HG03280 (cell line): ENCODE data around the gene PAQR9.

Experiments
- ATAC-seq: cut with Tn5 transposase; IDR thresholded peaks from one replicate; pipeline ENCODE4 v1.9.1; 2021; ENCODE audit warnings: mild to moderate bottlenecking, moderate library complexity; ENCODE audit not compliant: unreplicated experiment

The PAQR9 gene

DNA sequence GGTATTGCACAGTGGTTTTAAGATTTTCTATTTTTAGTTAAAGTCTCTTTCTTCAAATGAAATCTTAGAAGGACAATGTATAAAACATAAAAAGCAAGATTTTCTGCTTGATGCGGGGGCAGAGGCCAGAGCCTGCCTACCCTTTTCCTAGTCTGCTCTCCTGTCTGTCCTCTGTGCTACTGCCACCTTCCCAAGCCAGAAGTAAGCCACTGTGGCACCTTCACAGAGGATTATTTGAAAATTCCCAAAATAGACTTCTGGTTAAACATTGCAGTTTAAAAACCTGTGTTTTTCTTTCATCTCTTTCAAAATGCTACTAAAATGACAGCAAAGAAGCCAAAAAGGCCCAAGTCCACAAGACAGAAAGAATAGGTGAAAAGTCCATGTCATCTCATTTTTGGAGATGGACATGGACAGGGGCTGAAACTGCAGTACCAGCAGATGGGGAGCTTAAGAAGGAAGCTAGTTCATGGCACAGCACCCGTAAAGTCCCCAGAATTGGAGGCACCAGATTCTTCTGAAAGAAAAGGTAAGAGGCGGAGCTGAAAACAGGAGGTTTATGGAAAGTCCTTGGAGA, 37.0 kb downstream of the PAQR9 start:
- ATAC-seq = no peak

DNA sequence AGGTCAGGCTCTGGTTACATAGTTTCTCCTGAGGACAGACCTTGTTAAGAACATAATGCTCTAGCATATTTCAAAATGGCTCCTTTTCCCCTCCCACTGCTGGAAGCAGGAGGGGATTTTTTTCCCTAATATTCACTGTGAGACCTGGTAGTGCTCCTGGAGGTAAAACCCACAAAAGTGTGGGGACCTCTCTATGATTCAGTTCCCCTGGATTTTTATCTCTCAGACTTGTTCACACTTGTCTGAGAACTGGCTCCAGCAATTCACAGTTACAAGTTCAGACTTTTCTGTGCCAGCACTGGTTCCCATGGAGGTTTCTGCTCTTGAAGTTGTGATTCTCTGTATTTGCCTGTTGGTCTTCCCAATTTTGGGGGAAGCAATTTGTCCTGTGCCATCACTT, 38.3 kb downstream of the PAQR9 start:
- no peak for ATAC-seq

DNA sequence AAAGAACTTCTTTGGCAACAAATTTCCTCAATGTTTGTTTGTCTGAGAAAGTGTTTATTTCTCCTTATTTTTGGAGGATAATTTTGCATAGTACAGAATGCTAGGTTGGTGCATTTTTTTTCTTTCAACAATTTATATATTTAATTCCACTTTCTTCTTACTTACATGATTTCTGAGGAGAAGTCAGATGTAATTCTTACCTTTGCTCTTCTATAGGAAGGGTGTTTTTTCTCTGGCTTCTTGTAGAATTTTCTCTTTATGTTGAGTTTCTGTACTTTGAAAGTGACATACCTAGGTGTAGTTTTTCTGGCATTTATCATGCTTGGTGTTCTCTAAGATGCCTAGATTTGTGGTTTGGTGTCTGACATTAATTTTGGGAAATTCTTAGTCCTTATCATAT, 39.8 kb downstream of the PAQR9 start:
- no peak for ATAC-seq

DNA sequence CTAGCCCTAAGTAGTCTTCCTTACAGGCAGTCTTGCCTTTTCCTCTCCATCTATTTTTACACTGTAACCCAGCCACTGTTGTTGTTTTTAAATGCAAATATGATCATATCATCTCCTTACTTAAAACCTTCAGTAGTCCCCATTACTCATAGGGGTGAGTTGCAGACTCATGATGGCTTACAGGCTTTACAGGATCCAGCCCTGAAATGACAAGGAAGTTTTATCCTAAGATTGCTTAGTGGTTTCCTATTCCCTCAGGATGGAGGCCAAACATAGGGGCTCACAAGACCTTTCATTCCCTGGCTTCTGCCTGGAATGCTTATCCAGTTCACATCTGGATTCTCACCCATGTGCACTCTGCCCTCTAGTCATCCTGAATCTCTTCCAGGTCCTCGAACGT, 46.9 kb downstream of the PAQR9 start:
- no peak for ATAC-seq

DNA sequence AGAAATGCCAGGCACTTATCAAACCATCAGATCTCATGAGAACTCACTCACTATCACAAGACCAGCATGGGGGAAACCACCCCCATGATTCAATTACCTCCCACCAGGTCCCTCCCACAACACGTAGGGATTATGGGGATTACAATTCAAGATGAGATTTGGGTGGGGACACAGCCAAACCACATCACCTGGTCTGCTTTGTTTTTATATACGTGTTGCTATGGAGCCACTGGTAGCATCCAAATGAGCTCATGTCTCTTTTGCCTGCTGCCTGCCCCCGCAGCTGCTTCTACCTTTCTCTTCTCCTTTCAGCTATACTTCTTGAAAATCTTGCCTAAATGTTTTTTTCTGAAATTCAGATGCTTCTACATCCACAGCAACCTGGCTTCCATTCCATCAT, 47.8 kb downstream of the PAQR9 start:
- no peak for ATAC-seq

DNA sequence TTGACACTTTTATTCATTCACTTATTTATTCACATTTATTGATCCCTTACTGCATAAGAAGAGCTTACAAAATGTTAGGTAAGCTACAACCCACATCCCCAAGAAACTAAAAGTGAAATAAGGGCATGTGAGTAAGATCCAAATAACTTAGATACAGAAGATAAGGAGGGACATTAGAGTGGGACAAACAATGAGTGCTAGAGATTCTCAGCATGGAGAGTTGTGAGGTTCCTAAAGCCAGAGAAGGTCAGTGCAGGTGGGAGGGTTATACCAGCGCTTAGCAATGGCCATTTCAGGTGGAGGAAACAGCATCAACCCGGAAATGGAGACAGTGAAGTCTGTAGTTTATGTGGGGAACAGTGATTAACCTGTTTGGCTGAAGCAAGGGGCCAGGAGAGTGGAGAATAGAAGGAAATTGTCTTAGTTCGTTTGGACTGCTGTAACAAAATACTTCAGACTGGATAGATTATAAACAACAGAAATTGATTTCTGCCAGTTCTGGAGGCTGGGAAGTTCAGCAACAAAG, 49.1 kb downstream of the PAQR9 start:
- no peak for ATAC-seq

DNA sequence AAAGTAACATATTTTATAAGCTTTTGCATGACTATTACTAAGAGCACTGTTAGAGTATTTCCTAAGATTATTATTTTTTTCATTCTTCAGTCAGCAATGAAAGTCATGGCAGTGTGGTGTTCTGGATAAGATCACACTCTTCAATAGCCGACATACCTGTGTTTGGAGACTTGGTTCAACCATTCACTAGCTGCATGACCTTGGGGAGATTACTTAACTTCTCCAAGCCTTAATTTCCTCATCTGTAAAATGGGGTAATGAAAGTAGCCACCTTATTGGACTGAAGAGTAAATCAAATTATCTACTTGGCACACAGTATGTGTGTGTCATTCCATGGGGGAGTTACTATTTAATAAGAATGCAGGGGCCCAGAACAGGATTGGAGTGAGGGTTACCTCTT, 50.0 kb downstream of the PAQR9 start:
- no peak for ATAC-seq

DNA sequence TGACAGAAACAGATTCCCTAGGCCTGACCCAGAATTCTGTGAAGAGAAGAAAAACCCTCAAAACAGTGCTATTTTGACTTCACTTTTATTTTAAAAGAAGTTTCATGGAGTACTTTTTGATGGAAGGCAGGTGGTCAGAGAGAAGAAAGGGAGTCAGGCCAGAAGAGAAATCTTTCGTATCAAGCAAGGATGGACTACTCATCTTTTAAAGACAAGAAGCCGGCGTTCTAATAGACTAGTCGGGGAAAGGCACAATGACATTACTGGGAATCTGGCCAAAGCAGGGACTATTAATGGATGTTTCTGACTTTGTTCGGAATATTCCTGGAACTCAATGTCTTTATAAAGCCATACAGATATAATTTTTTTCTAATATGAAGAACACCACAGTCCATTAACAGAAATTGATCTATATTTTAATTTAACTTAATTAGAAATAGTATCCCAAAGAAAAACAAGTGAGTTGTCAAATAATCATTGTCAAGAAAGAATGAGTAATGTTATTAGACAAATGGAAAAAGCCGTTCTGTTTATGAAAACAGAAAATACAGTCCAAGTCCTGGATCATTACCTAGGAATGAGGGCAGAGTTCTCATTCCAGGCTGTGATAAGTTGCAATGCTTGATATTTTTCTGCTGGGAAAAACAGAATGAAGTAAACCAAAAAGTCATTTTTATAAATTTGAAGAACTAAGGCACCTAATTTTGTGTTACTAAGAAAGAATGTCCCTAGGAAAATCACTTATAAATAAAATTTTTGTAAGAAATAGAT, 50.9 kb downstream of the PAQR9 start:
- ATAC-seq = no peak
